GM12864 (cell line): ENCODE results near the gene BTN1A1.
"Not testable (repeated sequence)": the region's sequence is repeated elsewhere in the genome, so short reads cannot be mapped to it uniquely, and the experiment has no call there.

Experiments
- DNase-seq: peaks from one replicate; pipeline ENCODE4 v3.0.0-alpha.2; 2011; ENCODE audit warnings: low read depth
- H3K4me3 ChIP-seq: 2 replicates; pipeline ENCODE4 v1.5.1; 2011; ENCODE audit warnings: mild to moderate bottlenecking, low read depth, low read length, control low read depth
- TF ChIP-seq, protein P1 (sequence below): IDR thresholded peaks from 2 replicates; pipeline ENCODE4 v1.5.1; 2011; ENCODE audit warnings: low read depth, mild to moderate bottlenecking, moderate library complexity, low read length, control low read depth, inconsistent platforms; ENCODE audit errors: missing control alignments

BTN1A1 gene

DNA sequence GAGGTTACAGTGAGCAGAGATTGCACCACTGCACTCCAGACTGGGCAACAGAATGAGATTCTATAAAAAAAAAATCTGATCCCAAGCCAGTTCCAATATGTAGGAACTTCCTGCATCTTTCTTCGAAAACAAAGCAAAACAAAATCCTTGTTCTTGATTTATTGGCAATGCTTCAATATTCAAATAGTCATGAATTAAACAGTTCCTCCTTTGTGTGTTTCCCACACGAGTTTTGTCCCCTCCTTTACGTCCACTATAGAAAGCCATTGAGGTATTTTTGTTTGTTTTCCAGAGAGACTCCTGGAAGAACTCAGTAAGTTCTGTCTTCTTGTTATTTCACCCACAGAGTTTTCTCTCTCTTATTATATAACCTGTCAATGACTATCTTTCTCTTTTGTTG, 7.6 kb downstream of the BTN1A1 start:
- no peak overlapping the region for H3K4me3 ChIP-seq
- TF ChIP-seq, protein P1, sequence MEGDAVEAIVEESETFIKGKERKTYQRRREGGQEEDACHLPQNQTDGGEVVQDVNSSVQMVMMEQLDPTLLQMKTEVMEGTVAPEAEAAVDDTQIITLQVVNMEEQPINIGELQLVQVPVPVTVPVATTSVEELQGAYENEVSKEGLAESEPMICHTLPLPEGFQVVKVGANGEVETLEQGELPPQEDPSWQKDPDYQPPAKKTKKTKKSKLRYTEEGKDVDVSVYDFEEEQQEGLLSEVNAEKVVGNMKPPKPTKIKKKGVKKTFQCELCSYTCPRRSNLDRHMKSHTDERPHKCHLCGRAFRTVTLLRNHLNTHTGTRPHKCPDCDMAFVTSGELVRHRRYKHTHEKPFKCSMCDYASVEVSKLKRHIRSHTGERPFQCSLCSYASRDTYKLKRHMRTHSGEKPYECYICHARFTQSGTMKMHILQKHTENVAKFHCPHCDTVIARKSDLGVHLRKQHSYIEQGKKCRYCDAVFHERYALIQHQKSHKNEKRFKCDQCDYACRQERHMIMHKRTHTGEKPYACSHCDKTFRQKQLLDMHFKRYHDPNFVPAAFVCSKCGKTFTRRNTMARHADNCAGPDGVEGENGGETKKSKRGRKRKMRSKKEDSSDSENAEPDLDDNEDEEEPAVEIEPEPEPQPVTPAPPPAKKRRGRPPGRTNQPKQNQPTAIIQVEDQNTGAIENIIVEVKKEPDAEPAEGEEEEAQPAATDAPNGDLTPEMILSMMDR: no peak
- no peak for DNase-seq

DNA sequence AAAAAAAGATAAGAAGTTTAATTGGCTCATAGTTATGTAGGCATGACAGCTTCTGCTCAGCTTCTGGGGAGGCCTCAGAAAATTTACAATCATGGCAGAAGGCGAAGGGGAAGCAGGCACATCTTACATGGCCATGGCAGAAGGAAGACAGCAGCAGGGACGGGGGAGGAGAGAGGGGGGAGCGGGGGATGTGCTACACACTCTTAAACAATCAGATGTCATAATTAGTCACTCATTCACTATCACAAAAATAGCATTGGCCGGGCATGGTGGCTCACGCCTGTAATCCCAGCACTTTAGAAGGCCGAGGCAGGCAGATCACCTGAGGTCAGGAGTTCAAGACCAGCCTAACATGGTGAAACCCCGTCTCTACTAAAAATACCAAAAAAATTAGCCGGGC, 10.9 kb downstream of the BTN1A1 start:
- not testable (repeated sequence) for H3K4me3 ChIP-seq, DNase-seq

DNA sequence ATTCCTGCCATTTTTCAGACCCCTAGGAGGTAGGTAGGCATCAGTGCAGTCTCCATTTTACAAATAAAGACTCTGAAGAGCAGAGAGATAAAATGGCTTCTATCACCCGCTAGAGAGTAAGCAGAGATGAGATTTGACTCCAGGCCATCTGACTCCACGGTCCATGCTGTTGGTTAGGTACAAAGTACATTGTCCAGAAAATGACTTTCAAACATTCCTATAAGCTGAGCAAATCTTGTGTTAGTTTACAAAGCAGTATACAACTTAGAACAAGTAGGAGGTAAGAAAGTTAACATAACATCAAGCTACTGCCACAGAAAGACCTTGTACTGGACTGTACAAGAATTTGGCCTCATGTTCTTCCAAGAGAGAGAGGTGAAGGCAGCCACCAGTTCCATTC, 14.9 kb downstream of the BTN1A1 start:
- DNase-seq: no peak
- TF ChIP-seq, protein P1: no peak
- no peak overlapping the region for H3K4me3 ChIP-seq

DNA sequence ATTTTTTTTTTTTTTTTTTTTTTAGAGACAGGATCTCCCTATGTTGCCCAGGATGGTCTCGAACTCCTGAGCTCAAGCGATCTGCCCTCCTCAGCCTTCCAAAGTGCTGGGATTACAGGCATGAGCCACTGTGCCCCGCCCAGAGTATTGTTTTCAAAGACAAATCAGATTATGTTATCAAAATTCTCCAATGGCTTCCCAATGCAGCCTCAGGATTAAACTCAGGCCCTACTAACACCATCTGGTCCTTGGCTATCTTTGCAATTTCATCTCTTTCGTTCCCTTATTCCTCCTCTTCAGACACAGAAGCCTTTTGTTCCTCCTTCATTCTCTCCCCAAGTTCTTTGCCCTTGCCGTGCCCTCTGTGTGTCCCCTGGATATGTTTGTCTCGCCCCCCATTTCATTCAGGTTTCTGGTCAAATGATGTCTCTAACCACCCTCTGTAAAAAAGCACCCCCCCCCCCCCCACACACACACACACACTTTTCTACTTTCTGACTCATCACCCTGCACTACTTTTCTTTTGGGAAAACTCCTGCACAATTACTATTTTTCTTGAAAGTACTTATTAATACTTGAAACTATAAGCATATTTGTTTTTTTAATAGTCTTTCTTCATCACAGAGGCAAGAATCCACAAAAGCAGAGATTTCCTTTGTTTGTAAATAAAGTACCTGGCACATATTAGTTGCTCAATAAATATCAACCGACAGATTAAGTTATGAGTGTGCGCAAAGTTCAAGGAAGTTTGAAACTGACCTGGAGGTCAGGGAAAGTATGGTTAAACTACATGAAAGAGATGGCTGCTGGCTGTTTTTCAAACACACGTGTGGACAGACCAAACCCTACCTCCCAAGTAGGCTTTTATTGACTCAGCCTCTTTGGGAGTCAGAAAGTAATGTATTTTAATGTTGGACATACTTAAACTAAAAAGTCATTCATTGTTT, 16.7 kb downstream of the BTN1A1 start:
- TF ChIP-seq, protein P1: no peak
- H3K4me3 ChIP-seq: no peak overlapping the region
- DNase-seq: no peak

- no peak for DNase-seq
- TF ChIP-seq, protein P1: no peak
- H3K4me3 ChIP-seq: no peak overlapping the region
Measured at GRCh38 chr6:26519359-26519758, 19.3 kb downstream of the BTN1A1 start.

DNA sequence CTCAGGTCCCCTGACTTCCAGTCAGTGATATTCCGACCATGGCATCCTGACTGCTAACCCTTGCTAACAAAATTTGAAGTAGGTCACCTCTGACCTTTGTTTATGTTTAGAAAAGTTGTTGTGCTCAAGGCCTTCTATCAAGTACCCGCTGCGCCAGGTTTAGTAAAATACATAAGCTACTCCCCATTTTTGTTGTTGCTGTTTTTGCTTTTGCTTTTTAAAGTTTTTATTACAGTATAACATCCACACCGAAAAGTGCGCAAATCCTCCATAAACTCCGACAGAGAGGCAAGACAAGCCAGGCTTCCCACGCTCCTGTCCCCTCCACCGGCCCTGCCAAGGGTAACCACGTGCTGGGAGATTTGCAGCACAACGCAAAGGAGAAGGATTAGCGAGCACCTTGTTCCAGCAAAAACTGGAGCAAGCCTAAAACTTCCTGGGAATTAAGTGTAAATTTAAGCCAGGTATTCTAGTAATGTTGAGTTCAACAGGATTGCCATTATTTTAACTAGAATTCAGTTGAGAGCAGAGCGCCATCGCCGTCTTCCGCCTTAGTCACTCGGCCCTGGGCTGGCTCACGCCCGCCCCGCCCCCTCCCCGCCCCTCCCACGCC, 20.2 kb downstream of the BTN1A1 start:
- H3K4me3 ChIP-seq: peak overlapping the region; percentile 52
- no peak for DNase-seq
- TF ChIP-seq, protein P1: no peak

- TF ChIP-seq, protein P1: no peak
- peak overlapping the region; percentile 85 for H3K4me3 ChIP-seq
- DNase-seq: peak; percentile 52
Measured at GRCh38 chr6:26520850-26521599, 20.9 kb downstream of the BTN1A1 start.
